HepG2 (cell line): ENCODE data around the gene ATP2B2. TPM values are rescaled to one million over a fixed set of nuclear protein-coding genes. Genes with fewer than 3 reads are reported as not detected.

ENCODE experiments used
- AHDC1 ChIP-seq: sonication (generic); formaldehyde crosslinking; IDR thresholded peaks from 2 replicates; pipeline ENCODE4 v1.5.1; 2020; ENCODE audit warnings: mild to moderate bottlenecking, missing genetic modification reagents, borderline replicate concordance
- DMAP1 ChIP-seq: IDR thresholded peaks from 2 replicates; pipeline ENCODE4 v1.6.1; 2016
- E2F1 ChIP-seq: sonication (generic); formaldehyde crosslinking; IDR thresholded peaks from 2 replicates; pipeline ENCODE4 v1.5.0; 2020; ENCODE audit warnings: missing genetic modification reagents
- IKZF5 ChIP-seq: IDR thresholded peaks from 2 replicates; pipeline ENCODE4 v1.6.1; 2018; ENCODE audit warnings: missing genetic modification reagents, mild to moderate bottlenecking, missing compliant biosample characterization
- LBX2 ChIP-seq: sonication (generic); formaldehyde crosslinking; IDR thresholded peaks from 2 replicates; pipeline ENCODE4 v1.5.0; 2020; ENCODE audit warnings: missing genetic modification reagents, mild to moderate bottlenecking, borderline replicate concordance
- MED8 ChIP-seq: sonication (generic); formaldehyde crosslinking; IDR thresholded peaks from 2 replicates; pipeline ENCODE4 v1.8.1; 2023; ENCODE audit warnings: mild to moderate bottlenecking, missing genetic modification reagents; ENCODE audit not compliant: insufficient replicate concordance
- NFYC ChIP-seq: IDR thresholded peaks from 2 replicates; pipeline ENCODE4 v1.6.1; 2016; ENCODE audit warnings: missing genetic modification reagents, missing compliant biosample characterization
- PHF8 ChIP-seq: sonication (generic); formaldehyde crosslinking; IDR thresholded peaks from 2 replicates; pipeline ENCODE4 v1.5.0; 2020; ENCODE audit warnings: missing genetic modification reagents
- PREB ChIP-seq: sonication (generic); formaldehyde crosslinking; IDR thresholded peaks from 2 replicates; pipeline ENCODE4 v1.4.0; 2020; ENCODE audit warnings: missing genetic modification reagents
- SOX6 ChIP-seq, 2 experiments: fragments of 450-650 bp in 1 of 2; sonication (generic) in 1 of 2; formaldehyde crosslinking in 1 of 2; IDR thresholded peaks; 2 replicates each; pipeline versions ENCODE4 v1.4.0 to v1.6.1; 2017 to 2020; ENCODE audit warnings: antibody characterized with exemption in 1 of 2, mild to moderate bottlenecking in 1 of 2, missing genetic modification reagents in 1 of 2
- SRSF1 ChIP-seq: fragments of 200-400 bp; formaldehyde crosslinking; optimal IDR thresholded peaks from 2 replicates; pipeline ENCODE3; 2017; ENCODE audit warnings: mild to moderate bottlenecking, low read depth, low read length, moderate library complexity
- ZNF256 ChIP-seq: sonication (generic); formaldehyde crosslinking; conservative IDR thresholded peaks from 2 replicates; pipeline ENCODE4 v1.4.0; 2020; ENCODE audit warnings: missing genetic modification reagents
- ZNF30 ChIP-seq: sonication (generic); formaldehyde crosslinking; IDR thresholded peaks from 2 replicates; pipeline ENCODE4 v1.5.0; 2020; ENCODE audit warnings: mild to moderate bottlenecking, missing genetic modification reagents
- ZNF501 ChIP-seq: sonication (generic); formaldehyde crosslinking; IDR thresholded peaks from 2 replicates; pipeline ENCODE4 v1.5.1; 2020; ENCODE audit warnings: mild to moderate bottlenecking, moderate library complexity, missing genetic modification reagents
- ZNF513 ChIP-seq: sonication (generic); formaldehyde crosslinking; conservative IDR thresholded peaks from 2 replicates; pipeline ENCODE4 v1.5.0; 2020; ENCODE audit warnings: missing genetic modification reagents
- ZSCAN25 ChIP-seq: sonication (generic); formaldehyde crosslinking; IDR thresholded peaks from 2 replicates; pipeline ENCODE4 v1.8.0; 2022; ENCODE audit warnings: mild to moderate bottlenecking, missing genetic modification reagents
- ZSCAN9 ChIP-seq: IDR thresholded peaks from 2 replicates; pipeline ENCODE4 v1.6.1; 2016; ENCODE audit warnings: borderline replicate concordance
- polyA plus RNA-seq, 8 experiments: library from polyadenylated mRNA; depleted of rRNA in 3 of 8; stranded (reverse) in 7 of 8; unstranded in 1 of 8; fragments of >200 nt; fragmentation: Illumina TruSeq in 4 of 8; extraction: Trizol in 4 of 8; gene quantifications; 2 replicates each; pipeline versions ENCODE4 v1.2.1 to v1.2.3, GENCODE V29; 2011 to 2016; ENCODE audit warnings: low read depth in 4 of 8, missing spikeins in 1 of 8, mixed read lengths in 1 of 8; ENCODE audit not compliant: insufficient read depth in 1 of 8
- total RNA-seq, 5 experiments: library from RNA; depleted of rRNA; stranded (reverse); fragments of >200 nt; fragmentation: Illumina TruSeq; extraction: Trizol; gene quantifications; 2 replicates each; pipeline ENCODE4 v1.2.3, GENCODE V29; 2016; ENCODE audit warnings: low read depth in 1 of 5

Gene ATP2B2
- total and polyA plus RNA-seq, 2 of the 13 experiments (the other 11 are each of a cell fraction or from before 2014, with no cell fraction given) = 1.5 to 2.3 TPM

GRCh38 chr3:10508619-10509260 lies 3.4 kb upstream of the ATP2B2 start (continued):
- TF ChIP-seq AHDC1 (peak; percentile 93), ZNF513 (CRISPR knock-in tag) (no peak), SRSF1 (no peak), ZNF30 (CRISPR knock-in tag) (no peak), DMAP1 (CRISPR knock-in tag) (peak; percentile 81), ZSCAN9 (CRISPR knock-in tag) (peak; percentile 55; the same call in 1 of the 2 replicates), ZNF256 (CRISPR knock-in tag) (no peak), LBX2 (CRISPR knock-in tag) (no peak; the same call in 1 of the 2 replicates), MED8 (CRISPR knock-in tag) (peak; percentile 92), PREB (CRISPR knock-in tag) (no peak), SOX6 (IDR thresholded peaks at IDR 0.05) (no peak), SOX6 (CRISPR knock-in tag; IDR thresholded peaks at IDR 0.05) (peak; percentile 99), ZSCAN25 (peak; percentile 92), NFYC (CRISPR knock-in tag) (peak; percentile 20; the same call in 1 of the 2 replicates), ZNF501 (CRISPR knock-in tag) (peak; percentile 86), PHF8 (CRISPR knock-in tag) (peak; percentile 52), E2F1 (CRISPR knock-in tag) (no peak), IKZF5 (CRISPR knock-in tag) (peak; percentile 94)
